NCI-H146 treated with DMSO at 0.1 percent for 48 hours (cell line): ENCODE results near the gene ITGA8.
"Not testable (repeated sequence)": the region's sequence is repeated elsewhere in the genome, so short reads cannot be mapped to it uniquely, and the experiment has no call there.

Source experiments
- DNase-seq: peaks from one replicate; lab custom pipeline; 2025; ENCODE audit not compliant: unreplicated experiment; lab: John Stamatoyannopoulos, UW

The ITGA8 gene

GRCh38 chr10:15690031-15690430 is 29.7 kb downstream of the ITGA8 start:
- DNase-seq = no peak

GRCh38 chr10:15684768-15685167 is 35.0 kb downstream of the ITGA8 start:
- no peak for DNase-seq

- DNase-seq = no peak
These were observed 38.6 kb downstream of the ITGA8 start for GRCh38 chr10:15681076-15681475.

GRCh38 chr10:15678851-15679250 is 40.9 kb downstream of the ITGA8 start:
- DNase-seq = no peak

- DNase-seq = no peak
These were observed 47.3 kb downstream of the ITGA8 start for GRCh38 chr10:15672469-15672868.

- no peak for DNase-seq
These were observed 48.8 kb downstream of the ITGA8 start for GRCh38 chr10:15670880-15671279.

GRCh38 chr10:15661574-15661973 is 58.1 kb downstream of the ITGA8 start:
- no peak for DNase-seq

- no peak for DNase-seq
These were observed 58.7 kb downstream of the ITGA8 start for GRCh38 chr10:15660990-15661389.

- DNase-seq = no peak
These were observed 61.5 kb downstream of the ITGA8 start for GRCh38 chr10:15658069-15658702.

- no peak for DNase-seq
These were observed 67.0 kb downstream of the ITGA8 start for GRCh38 chr10:15652757-15653156.

GRCh38 chr10:15652117-15652516 is 67.6 kb downstream of the ITGA8 start:
- DNase-seq = no peak

- no peak for DNase-seq
These were observed 68.5 kb downstream of the ITGA8 start for GRCh38 chr10:15651175-15651574.

GRCh38 chr10:15642095-15642494 is 77.6 kb downstream of the ITGA8 start:
- DNase-seq = no peak

GRCh38 chr10:15640536-15641085 is 79.1 kb downstream of the ITGA8 start:
- DNase-seq = no peak

GRCh38 chr10:15636446-15636845 is 83.3 kb downstream of the ITGA8 start:
- no peak for DNase-seq

GRCh38 chr10:15632456-15633091 is 87.1 kb downstream of the ITGA8 start:
- DNase-seq = no peak

GRCh38 chr10:15631205-15631604 is 88.5 kb downstream of the ITGA8 start:
- not testable (repeated sequence) for DNase-seq

- no peak for DNase-seq
These were observed 89.4 kb downstream of the ITGA8 start for GRCh38 chr10:15630353-15630752.

- DNase-seq = no peak
These were observed 92.0 kb downstream of the ITGA8 start for GRCh38 chr10:15627617-15628196.

- no peak for DNase-seq
These were observed 92.8 kb downstream of the ITGA8 start for GRCh38 chr10:15626937-15627336.

GRCh38 chr10:15625261-15625660 is 94.5 kb downstream of the ITGA8 start:
- no peak for DNase-seq
